ENCODE measurements around the gene CTU1. TPM values are rescaled to one million over a fixed set of nuclear protein-coding genes. Genes with fewer than 3 reads are reported as not detected.
"Not testable (repeated sequence)": the region's sequence is repeated elsewhere in the genome, so short reads cannot be mapped to it uniquely, and the experiment has no call there.

CTU1 gene
- total RNA-seq, 2 experiments from 2014 or later, result 8.3 to 13.3 TPM

GRCh38 chr19:51143486-51143885 is 35.3 kb upstream of the CTU1 start:
- H3K27ac ChIP-seq (ENCODE audit: low read depth, low read length, poor library complexity, severe bottlenecking), result no peak overlapping the region
- intact Hi-C loops (cut with micrococcal nuclease; ENCODE audit: unreplicated experiment), result no loop called here
- BruUV-seq (replicated peaks), result no TSS peak
- H3K4me3 ChIP-seq (ENCODE audit: low read depth, low read length, poor library complexity, severe bottlenecking), result no peak overlapping the region
- no peaks in the 10 kb centered on the region for H3K9me2 ChIP-seq (ENCODE audit: insufficient read depth, low read length)
- no peaks in the 10 kb centered on the region for H3K4me1 ChIP-seq (ENCODE audit: insufficient read depth, low read length, poor library complexity, severe bottlenecking)
- H3K79me2 ChIP-seq (ENCODE audit: insufficient read depth, low read depth, low read length), result no peaks in the 10 kb centered on the region
- CTCF ChIA-PET (ENCODE audit: unreplicated experiment), result no interaction called here
- POLR2A ChIA-PET, result no interaction called here
- DNase-seq (ENCODE audit: low spot score), result no peak
- no peak overlapping the region for H2AFZ ChIP-seq (ENCODE audit: low read length)
- no peaks in the 10 kb centered on the region for H4K20me1 ChIP-seq (ENCODE audit: insufficient read depth, low read length)
- H3K36me3 ChIP-seq (ENCODE audit: insufficient read depth, low read length), result no peaks in the 10 kb centered on the region
- TF ChIP-seq EZH2phosphoT487 (IDR thresholded peaks at IDR 0.05; ENCODE audit: borderline replicate concordance, low read depth, low read length) (no peak), CTCF (conservative IDR thresholded peaks at IDR 0.05; ENCODE audit: low read length) (no peak)
- H3K9me3 ChIP-seq (ENCODE audit: low read length), result no peaks in the 10 kb centered on the region
- no peak overlapping the region for H3K4me2 ChIP-seq (ENCODE audit: low read length)

DNA sequence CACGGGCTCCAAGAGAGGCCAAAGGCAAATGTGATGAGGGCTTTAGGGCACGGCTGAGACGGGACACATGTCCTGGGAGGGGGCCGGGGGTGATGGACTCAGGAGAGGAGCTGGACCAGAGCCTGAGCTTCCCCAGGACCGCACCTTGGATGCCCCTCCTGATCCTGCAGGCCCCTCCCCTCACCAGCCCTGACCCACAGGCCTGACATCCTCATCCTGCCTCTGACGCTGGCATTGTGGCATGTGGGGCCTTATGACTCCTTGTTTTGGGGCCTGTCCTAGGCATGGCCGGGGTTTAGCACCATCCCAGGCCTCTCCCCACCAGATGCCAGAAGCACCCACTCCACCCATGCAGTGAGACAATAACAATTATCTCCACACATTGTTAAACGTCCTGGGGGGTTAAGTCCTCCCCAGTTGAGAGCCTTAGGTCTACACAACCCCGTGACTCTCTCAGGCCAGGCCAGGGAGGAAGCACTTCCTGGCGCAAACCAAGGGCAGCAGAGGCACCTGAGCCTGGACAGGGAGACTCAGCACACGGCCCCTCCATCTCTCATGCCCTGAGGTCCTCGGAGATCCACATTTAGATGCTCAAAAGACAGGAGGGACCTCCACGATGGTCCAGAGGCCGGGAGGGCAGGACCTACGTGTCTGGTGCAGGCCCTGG is 34.7 kb upstream of the CTU1 start:
- H3K4me1 ChIP-seq (ENCODE audit: insufficient read depth, low read length, poor library complexity, severe bottlenecking); H3K36me3 ChIP-seq (ENCODE audit: insufficient read depth, low read length); H4K20me1 ChIP-seq (ENCODE audit: insufficient read depth, low read length); H3K9me3 ChIP-seq (ENCODE audit: low read length); CTCF ChIA-PET (ENCODE audit: unreplicated experiment); H3K4me2 ChIP-seq (ENCODE audit: low read length); DNase-seq (ENCODE audit: low spot score); BruUV-seq (replicated peaks); H2AFZ ChIP-seq (ENCODE audit: low read length); POLR2A ChIA-PET; H3K79me2 ChIP-seq (ENCODE audit: insufficient read depth, low read depth, low read length); H3K4me3 ChIP-seq (ENCODE audit: low read depth, low read length, poor library complexity, severe bottlenecking); intact Hi-C loops (cut with micrococcal nuclease; ENCODE audit: unreplicated experiment); H3K9me2 ChIP-seq (ENCODE audit: insufficient read depth, low read length); H3K27ac ChIP-seq (ENCODE audit: low read depth, low read length, poor library complexity, severe bottlenecking): not testable (repeated sequence)

GRCh38 chr19:51142119-51142518 is 33.9 kb upstream of the CTU1 start, which contains the start of gene SIGLEC7:
TSS of gene SIGLEC7 (plus strand) at chr19:51142301. CDS start at chr19:51142370, 69 bp downstream.
- Histone ChIP-seq H3K9me2 (ENCODE audit: insufficient read depth, low read length) (no peaks in the 10 kb centered on the region), H3K36me3 (ENCODE audit: insufficient read depth, low read length) (no peaks in the 10 kb centered on the region), H4K20me1 (ENCODE audit: insufficient read depth, low read length) (no peaks in the 10 kb centered on the region), H3K4me1 (ENCODE audit: insufficient read depth, low read length, poor library complexity, severe bottlenecking) (no peaks in the 10 kb centered on the region), H2AFZ (ENCODE audit: low read length) (no peak within 1 kb of the TSS), H3K4me3 (ENCODE audit: low read depth, low read length, poor library complexity, severe bottlenecking) (no peak within 1 kb of the TSS), H3K4me2 (ENCODE audit: low read length) (no peak within 1 kb of the TSS), H3K9me3 (ENCODE audit: low read length) (no peaks in the 10 kb centered on the region), H3K27ac (ENCODE audit: low read depth, low read length, poor library complexity, severe bottlenecking) (no peak within 1 kb of the TSS), H3K79me2 (ENCODE audit: insufficient read depth, low read depth, low read length) (no peaks in the 10 kb centered on the region)
- no TSS peak for BruUV-seq (replicated peaks)
- ChIA-PET POLR2A (no interaction called here), CTCF (ENCODE audit: unreplicated experiment) (no interaction called here)
- intact Hi-C loops (cut with micrococcal nuclease; ENCODE audit: unreplicated experiment), result no loop called here
- no peak for DNase-seq (ENCODE audit: low spot score)
- TF ChIP-seq EZH2phosphoT487 (IDR thresholded peaks at IDR 0.05; ENCODE audit: borderline replicate concordance, low read depth, low read length), result no peak
- no peak for TF ChIP-seq CTCF (conservative IDR thresholded peaks at IDR 0.05; ENCODE audit: low read length)
